ENCODE results near the gene TRAPPC12.
"Not testable (repeated sequence)": the region's sequence is repeated elsewhere in the genome, so short reads cannot be mapped to it uniquely, and the experiment has no call there.

DNA sequence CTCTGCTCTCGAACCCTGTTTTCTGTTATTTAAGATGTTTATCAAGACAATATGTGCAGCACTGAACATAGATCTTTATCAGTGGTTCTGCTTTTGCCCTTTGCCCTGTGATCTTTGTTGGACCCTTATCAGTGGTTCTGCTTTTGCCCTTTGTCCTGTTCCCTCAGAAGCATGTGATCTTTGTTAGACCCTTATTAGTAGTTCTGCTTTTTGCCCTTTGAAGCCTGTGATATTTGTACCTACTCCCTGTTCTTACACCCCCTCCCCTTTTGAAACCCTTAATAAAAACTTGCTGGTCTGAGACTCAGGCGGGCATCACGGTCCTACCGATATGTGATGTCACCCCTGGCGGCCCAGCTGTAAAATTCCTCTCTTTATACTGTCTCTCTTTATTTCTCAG lies 135.9 kb downstream of the TRAPPC12 start:
- TF ChIP-seq, protein P1, sequence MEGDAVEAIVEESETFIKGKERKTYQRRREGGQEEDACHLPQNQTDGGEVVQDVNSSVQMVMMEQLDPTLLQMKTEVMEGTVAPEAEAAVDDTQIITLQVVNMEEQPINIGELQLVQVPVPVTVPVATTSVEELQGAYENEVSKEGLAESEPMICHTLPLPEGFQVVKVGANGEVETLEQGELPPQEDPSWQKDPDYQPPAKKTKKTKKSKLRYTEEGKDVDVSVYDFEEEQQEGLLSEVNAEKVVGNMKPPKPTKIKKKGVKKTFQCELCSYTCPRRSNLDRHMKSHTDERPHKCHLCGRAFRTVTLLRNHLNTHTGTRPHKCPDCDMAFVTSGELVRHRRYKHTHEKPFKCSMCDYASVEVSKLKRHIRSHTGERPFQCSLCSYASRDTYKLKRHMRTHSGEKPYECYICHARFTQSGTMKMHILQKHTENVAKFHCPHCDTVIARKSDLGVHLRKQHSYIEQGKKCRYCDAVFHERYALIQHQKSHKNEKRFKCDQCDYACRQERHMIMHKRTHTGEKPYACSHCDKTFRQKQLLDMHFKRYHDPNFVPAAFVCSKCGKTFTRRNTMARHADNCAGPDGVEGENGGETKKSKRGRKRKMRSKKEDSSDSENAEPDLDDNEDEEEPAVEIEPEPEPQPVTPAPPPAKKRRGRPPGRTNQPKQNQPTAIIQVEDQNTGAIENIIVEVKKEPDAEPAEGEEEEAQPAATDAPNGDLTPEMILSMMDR (IDR thresholded peaks at IDR 0.05), result not testable (repeated sequence)
- TF ChIP-seq, protein P2, sequence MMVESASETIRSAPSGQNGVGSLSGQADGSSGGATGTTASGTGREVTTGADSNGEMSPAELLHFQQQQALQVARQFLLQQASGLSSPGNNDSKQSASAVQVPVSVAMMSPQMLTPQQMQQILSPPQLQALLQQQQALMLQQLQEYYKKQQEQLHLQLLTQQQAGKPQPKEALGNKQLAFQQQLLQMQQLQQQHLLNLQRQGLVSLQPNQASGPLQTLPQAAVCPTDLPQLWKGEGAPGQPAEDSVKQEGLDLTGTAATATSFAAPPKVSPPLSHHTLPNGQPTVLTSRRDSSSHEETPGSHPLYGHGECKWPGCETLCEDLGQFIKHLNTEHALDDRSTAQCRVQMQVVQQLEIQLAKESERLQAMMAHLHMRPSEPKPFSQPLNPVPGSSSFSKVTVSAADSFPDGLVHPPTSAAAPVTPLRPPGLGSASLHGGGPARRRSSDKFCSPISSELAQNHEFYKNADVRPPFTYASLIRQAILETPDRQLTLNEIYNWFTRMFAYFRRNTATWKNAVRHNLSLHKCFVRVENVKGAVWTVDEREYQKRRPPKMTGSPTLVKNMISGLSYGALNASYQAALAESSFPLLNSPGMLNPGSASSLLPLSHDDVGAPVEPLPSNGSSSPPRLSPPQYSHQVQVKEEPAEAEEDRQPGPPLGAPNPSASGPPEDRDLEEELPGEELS (CRISPR knock-in tag; IDR thresholded peaks at IDR 0.05), result not testable (repeated sequence)
- TF ChIP-seq ZBTB43, CREB1, JUN (CRISPR knock-in tag; IDR thresholded peaks at IDR 0.05): not testable (repeated sequence)
- TF ChIP-seq, protein P3, sequence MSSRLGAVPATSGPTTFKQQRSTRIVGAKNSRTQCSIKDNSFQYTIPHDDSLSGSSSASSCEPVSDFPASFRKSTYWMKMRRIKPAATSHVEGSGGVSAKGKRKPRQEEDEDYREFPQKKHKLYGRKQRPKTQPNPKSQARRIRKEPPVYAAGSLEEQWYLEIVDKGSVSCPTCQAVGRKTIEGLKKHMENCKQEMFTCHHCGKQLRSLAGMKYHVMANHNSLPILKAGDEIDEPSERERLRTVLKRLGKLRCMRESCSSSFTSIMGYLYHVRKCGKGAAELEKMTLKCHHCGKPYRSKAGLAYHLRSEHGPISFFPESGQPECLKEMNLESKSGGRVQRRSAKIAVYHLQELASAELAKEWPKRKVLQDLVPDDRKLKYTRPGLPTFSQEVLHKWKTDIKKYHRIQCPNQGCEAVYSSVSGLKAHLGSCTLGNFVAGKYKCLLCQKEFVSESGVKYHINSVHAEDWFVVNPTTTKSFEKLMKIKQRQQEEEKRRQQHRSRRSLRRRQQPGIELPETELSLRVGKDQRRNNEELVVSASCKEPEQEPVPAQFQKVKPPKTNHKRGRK (CRISPR knock-in tag; IDR thresholded peaks at IDR 0.05; ENCODE audit: borderline replicate concordance), result not testable (repeated sequence)
